ENCODE measurements around the gene NKAIN4. TPM values are rescaled to one million over a fixed set of nuclear protein-coding genes. Genes with fewer than 3 reads are reported as not detected.
A peak's percentile ranks its signal among the peaks of the same experiment; 100 is the strongest.

Gene NKAIN4
- total RNA-seq, 1 experiment from 2014 or later: not detected

DNA sequence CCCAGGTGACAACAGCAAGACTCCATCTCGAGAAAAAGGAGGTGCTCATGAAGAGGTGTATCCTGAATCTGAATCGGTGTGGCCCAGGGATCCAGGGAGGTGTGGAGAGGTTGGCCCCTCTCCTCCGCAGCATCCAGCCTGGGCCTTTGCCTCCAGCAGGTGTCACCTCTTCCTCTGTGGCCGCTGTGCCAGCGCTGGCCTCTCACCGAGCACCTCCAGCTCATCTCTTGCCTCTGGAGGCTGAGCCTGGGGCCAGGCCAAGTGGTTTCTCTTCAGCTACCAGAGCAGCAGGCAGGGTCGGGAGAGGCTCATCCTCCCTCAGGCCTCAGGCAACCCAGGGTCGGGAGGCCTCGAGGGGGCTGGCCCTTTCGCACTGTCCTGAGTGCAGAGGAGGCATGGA, 37.5 kb upstream of the NKAIN4 start:
- Histone ChIP-seq H3K79me2 (ENCODE audit: low read depth) (no peaks in the 10 kb centered on the region), H3K4me2 (no peak overlapping the region), H3K27me3 (ENCODE audit: insufficient read depth, low read depth) (peaks cover 26% of the 10 kb centered on the region), H3K9me3 (ENCODE audit: insufficient read depth, low read depth) (no peaks in the 10 kb centered on the region), H4K20me1 (ENCODE audit: insufficient read depth) (peaks cover 17% of the 10 kb centered on the region), H3F3A (ENCODE audit: insufficient read depth, low read depth) (peaks cover 5% of the 10 kb centered on the region; the same call in 1 of the 2 replicates), H3K4me1 (replicated peaks; ENCODE audit: insufficient read depth) (no peaks in the 10 kb centered on the region), H2AFZ (no peak overlapping the region), H3K4me3 (no peak overlapping the region), H3K27ac (no peak overlapping the region), H3K36me3 (ENCODE audit: low read depth) (no peaks in the 10 kb centered on the region), H3K9me2 (ENCODE audit: insufficient read depth) (no peaks in the 10 kb centered on the region)
- TF ChIP-seq, protein P1, sequence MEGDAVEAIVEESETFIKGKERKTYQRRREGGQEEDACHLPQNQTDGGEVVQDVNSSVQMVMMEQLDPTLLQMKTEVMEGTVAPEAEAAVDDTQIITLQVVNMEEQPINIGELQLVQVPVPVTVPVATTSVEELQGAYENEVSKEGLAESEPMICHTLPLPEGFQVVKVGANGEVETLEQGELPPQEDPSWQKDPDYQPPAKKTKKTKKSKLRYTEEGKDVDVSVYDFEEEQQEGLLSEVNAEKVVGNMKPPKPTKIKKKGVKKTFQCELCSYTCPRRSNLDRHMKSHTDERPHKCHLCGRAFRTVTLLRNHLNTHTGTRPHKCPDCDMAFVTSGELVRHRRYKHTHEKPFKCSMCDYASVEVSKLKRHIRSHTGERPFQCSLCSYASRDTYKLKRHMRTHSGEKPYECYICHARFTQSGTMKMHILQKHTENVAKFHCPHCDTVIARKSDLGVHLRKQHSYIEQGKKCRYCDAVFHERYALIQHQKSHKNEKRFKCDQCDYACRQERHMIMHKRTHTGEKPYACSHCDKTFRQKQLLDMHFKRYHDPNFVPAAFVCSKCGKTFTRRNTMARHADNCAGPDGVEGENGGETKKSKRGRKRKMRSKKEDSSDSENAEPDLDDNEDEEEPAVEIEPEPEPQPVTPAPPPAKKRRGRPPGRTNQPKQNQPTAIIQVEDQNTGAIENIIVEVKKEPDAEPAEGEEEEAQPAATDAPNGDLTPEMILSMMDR (conservative IDR thresholded peaks at IDR 0.05): no peak
- TF ChIP-seq EZH2 (IDR thresholded peaks at IDR 0.05; ENCODE audit: low read depth): no peak
- no peak for DNase-seq
- CTCF ChIA-PET: no interaction called here
- intact Hi-C loops (cut with micrococcal nuclease; ENCODE audit: unreplicated experiment): loop anchor here (5.0 kb wide), 1 partner anchor 70 kb away; no protein-coding TSS in a partner anchor
- no TSS peak for BruUV-seq (replicated peaks)
- POLR2A ChIA-PET (ENCODE audit: unreplicated experiment): no interaction called here

DNA sequence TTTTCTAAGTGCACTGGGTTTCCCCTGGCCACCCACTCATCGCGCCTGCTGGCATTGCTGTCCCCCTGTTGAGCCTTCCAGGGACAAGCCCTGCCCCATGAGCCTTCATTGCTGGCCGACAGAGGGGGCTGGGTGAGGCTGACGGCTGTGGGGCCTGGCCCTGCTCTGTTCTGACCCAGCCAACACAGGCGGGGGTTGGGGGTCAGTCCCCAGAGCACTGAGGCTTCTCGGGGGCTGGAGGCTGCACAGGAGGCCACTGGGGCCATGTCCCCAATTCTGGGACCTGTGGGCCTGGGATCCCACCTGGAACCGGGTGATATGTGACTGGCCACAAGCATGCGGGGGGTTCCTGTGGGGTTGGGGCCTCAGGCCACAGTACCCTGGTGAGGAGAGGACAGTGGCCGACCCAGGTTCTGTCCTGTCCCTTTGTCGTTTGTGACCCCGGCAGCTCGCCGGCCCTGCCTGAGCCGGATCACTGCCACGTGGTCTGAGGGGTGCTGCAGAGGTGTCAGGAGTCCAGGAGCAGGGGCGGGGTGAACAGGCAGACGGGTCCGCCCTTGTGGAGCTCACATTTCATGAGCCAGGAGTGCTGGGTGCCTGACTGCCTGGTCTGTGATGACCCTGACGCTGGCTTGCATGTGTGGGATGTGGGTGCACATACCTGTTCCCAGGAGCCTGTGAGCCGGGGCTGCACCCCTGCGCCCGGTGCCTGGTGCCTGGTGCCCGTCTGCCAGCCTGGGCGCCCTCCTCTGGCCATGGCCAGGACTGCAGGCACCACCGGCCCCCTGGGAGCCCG, 36.6 kb upstream of the NKAIN4 start:
- ChIA-PET POLR2A (ENCODE audit: unreplicated experiment) (no interaction called here), CTCF (no interaction called here)
- Histone ChIP-seq H2AFZ (no peak overlapping the region), H3K27me3 (ENCODE audit: insufficient read depth, low read depth) (peaks cover 17% of the 10 kb centered on the region), H3K9me3 (ENCODE audit: insufficient read depth, low read depth) (no peaks in the 10 kb centered on the region), H3K4me1 (replicated peaks; ENCODE audit: insufficient read depth) (no peaks in the 10 kb centered on the region), H4K20me1 (ENCODE audit: insufficient read depth) (peaks cover 20% of the 10 kb centered on the region), H3K9me2 (ENCODE audit: insufficient read depth) (no peaks in the 10 kb centered on the region), H3K79me2 (ENCODE audit: low read depth) (no peaks in the 10 kb centered on the region), H3K4me2 (no peak overlapping the region), H3K36me3 (ENCODE audit: low read depth) (no peaks in the 10 kb centered on the region), H3K27ac (no peak overlapping the region), H3F3A (ENCODE audit: insufficient read depth, low read depth) (peaks cover 5% of the 10 kb centered on the region; the same call in 1 of the 2 replicates), H3K4me3 (no peak overlapping the region)
- no TSS peak for BruUV-seq (replicated peaks)
- intact Hi-C loops (cut with micrococcal nuclease; ENCODE audit: unreplicated experiment): loop anchor here (5.0 kb wide), 1 partner anchor 69 kb away; no protein-coding TSS in a partner anchor
- DNase-seq: peak in 1 of 2 experiments; percentile 47
- no peak for TF ChIP-seq EZH2 (IDR thresholded peaks at IDR 0.05; ENCODE audit: low read depth)
- TF ChIP-seq, protein P1 (conservative IDR thresholded peaks at IDR 0.05): peak; percentile 83

DNA sequence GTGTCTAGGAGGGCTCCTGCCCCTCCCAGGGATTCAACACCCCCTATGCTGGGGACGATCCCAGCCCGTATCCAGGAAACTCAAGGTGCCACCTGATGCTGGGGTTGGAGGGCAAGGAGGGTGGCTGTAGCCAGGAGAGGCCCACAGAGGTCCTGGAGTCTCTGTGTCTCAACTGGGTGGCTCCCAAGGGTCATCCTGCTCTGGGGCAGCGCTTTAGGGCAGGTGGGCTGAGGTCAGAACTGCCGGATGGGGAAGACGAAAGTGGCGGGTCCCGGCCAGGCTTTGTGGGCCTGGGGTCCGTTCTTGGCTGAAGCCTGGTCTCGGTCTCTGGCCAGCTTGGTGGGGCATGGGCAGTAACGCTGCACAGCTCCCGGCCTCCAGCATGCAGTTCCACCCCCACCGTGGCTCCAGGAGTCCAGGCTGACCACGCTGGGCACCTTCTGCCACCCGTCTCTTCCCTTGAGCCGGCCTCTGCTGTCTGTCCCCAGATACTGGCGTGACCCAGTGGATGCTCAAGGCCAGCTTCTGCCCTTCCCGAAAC, 35.9 kb upstream of the NKAIN4 start:
- no peak overlapping the region for H2AFZ ChIP-seq
- ChIA-PET POLR2A (ENCODE audit: unreplicated experiment) (no interaction called here), CTCF (no interaction called here)
- no peaks in the 10 kb centered on the region for H3K79me2 ChIP-seq (ENCODE audit: low read depth)
- H3K9me3 ChIP-seq (ENCODE audit: insufficient read depth, low read depth): no peaks in the 10 kb centered on the region
- H3K9me2 ChIP-seq (ENCODE audit: insufficient read depth): no peaks in the 10 kb centered on the region
- no TSS peak for BruUV-seq (replicated peaks)
- H4K20me1 ChIP-seq (ENCODE audit: insufficient read depth): peaks cover 21% of the 10 kb centered on the region
- H3K4me1 ChIP-seq (replicated peaks; ENCODE audit: insufficient read depth): no peaks in the 10 kb centered on the region
- TF ChIP-seq EZH2 (IDR thresholded peaks at IDR 0.05; ENCODE audit: low read depth): no peak
- TF ChIP-seq, protein P1 (conservative IDR thresholded peaks at IDR 0.05): no peak
- no peak overlapping the region for H3K4me3 ChIP-seq
- DNase-seq: no peak
- intact Hi-C loops (cut with micrococcal nuclease; ENCODE audit: unreplicated experiment): loop anchor here (5.0 kb wide), 1 partner anchor 68 kb away; no protein-coding TSS in a partner anchor
- H3K4me2 ChIP-seq: no peak overlapping the region
- 0 out of 2 replicates have a peak, but pooled peaks cover 10% of the 10 kb centered on the region for H3K27me3 ChIP-seq (ENCODE audit: insufficient read depth, low read depth)
- peaks cover 5% of the 10 kb centered on the region; the same call in 1 of the 2 replicates for H3F3A ChIP-seq (ENCODE audit: insufficient read depth, low read depth)
- H3K36me3 ChIP-seq (ENCODE audit: low read depth): no peaks in the 10 kb centered on the region
- no peak overlapping the region for H3K27ac ChIP-seq

Measured in PC-9 (cell line).